Left renal cortex interstitium (tissue), 4 donors: Measurements from ENCODE around the gene PTN. TPM values are rescaled to one million over a fixed set of nuclear protein-coding genes. Genes with fewer than 3 reads are reported as not detected.

ENCODE experiments used
- DNase-seq, 4 donors: peaks; one replicate each; pipeline ENCODE4 v3.0.0-alpha.2; 2013; ENCODE audit warnings: low read depth in 4 of 4, low spot score in 2 of 4, missing footprints in 1 of 4
- polyA plus RNA-seq, 4 donors: library from polyadenylated mRNA; unstranded; fragments of 120-200 nt; gene quantifications; one replicate each; pipeline ENCODE4 v1.2.1, GENCODE V29; 2013; ENCODE audit not compliant: insufficient read length in 4 of 4

The PTN gene
- polyA plus RNA-seq, 4 donors: 154 to 258 (median 190) TPM

- DNase-seq: no peak
Measured at GRCh38 chr7:137325927-137326326, 17.6 kb downstream of the PTN start.

GRCh38 chr7:137324796-137325696, 18.5 kb downstream of the PTN start:
- DNase-seq: no peak

GRCh38 chr7:137316648-137317353, 26.7 kb downstream of the PTN start:
- no peak for DNase-seq

GRCh38 chr7:137313201-137313600, 30.3 kb downstream of the PTN start:
- no peak for DNase-seq

- no peak for DNase-seq
Measured at GRCh38 chr7:137306748-137307147, 36.8 kb downstream of the PTN start.

- no peak for DNase-seq
Measured at GRCh38 chr7:137305901-137306621, 37.5 kb downstream of the PTN start.

- DNase-seq: no peak
Measured at GRCh38 chr7:137304624-137305235, 38.8 kb downstream of the PTN start.

GRCh38 chr7:137304165-137304564, 39.4 kb downstream of the PTN start:
- no peak for DNase-seq

GRCh38 chr7:137302081-137302480, 41.5 kb downstream of the PTN start:
- no peak for DNase-seq

- DNase-seq: no peak
Measured at GRCh38 chr7:137298464-137298794, 45.1 kb downstream of the PTN start.

- DNase-seq: no peak
Measured at GRCh38 chr7:137297551-137298463, 45.7 kb downstream of the PTN start.

GRCh38 chr7:137296576-137296975, 47.0 kb downstream of the PTN start:
- DNase-seq: no peak

- no peak for DNase-seq
Measured at GRCh38 chr7:137295739-137296324, 47.7 kb downstream of the PTN start.

GRCh38 chr7:137289101-137289500, 54.4 kb downstream of the PTN start:
- no peak for DNase-seq

- no peak for DNase-seq
Measured at GRCh38 chr7:137287651-137288258, 55.8 kb downstream of the PTN start.

- DNase-seq: no peak
Measured at GRCh38 chr7:137283153-137283552, 60.4 kb downstream of the PTN start.

GRCh38 chr7:137282043-137282442, 61.5 kb downstream of the PTN start:
- no peak for DNase-seq

- no peak for DNase-seq
Measured at GRCh38 chr7:137276189-137276588, 67.3 kb downstream of the PTN start.

GRCh38 chr7:137272249-137272648, 71.3 kb downstream of the PTN start:
- DNase-seq: no peak
